ENCODE results near the gene HORMAD2.

The HORMAD2 gene

DNA sequence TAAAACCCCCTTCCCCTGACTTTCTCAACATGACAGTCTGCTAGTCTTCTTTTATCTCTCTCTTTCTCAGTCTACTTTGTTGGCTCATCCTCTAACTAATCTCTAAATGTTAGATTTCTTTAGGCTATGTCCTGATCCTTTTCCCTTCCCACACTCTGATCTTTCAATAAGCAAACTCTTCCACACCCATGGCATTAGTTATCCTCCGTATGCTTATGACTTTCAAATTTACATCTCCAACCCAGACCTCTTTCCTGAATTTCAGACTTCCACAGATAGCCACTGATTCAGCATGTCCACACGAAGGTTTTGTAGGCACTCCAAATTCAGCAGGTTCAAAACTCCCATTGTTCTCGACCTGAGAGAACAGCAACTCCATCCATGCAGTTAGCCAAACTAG, 90.7 kb downstream of the HORMAD2 start:
- DNase-seq, result no peak

DNA sequence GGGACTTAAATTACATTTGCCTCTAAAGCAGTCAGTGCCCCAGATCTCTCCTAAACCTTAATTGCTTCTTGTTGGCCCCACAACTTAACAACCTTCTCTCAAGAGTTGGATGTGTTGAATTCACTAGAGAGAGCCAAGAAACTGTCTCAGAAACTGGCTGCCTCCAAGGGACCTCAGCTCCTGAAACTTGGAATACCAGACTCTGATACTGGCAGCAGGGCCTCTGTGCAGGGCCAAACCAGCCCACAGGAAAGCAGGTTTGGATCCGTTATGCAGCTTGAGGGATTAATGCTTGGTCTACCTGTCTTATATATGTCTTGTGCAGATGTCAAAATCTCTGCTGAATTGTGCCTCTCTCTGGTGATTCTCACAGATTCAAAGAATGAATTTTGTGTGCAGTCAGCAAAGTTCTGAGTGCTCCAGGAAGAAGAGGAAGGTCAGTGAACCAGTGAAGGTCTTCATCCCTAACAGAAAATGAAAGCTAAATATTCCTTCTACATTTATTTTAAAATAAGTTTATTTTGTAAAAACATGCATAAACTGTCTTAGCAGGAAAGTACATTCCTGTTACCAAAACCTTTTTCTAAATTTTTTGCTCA, 95.5 kb downstream of the HORMAD2 start:
- no peak for DNase-seq

DNA sequence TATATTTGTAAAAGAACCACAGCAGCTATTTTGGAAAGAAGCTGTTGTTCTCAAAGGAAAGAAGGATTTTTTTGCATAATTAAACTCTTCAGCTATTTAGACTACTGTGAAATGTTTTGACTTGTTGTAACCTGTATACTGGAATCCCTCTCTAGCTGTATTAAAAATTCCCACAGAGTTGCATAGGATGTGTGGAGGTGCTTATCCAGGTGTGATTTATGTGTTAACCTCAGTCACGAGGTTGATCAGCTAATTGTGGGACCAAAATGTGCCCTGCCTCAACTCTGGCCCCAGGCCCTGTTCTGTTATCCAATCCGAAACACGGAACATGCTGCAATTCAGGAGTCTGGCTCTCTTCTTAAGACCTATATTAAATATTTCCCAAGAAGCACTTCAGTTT, 96.2 kb downstream of the HORMAD2 start:
- DNase-seq, result no peak

DNA sequence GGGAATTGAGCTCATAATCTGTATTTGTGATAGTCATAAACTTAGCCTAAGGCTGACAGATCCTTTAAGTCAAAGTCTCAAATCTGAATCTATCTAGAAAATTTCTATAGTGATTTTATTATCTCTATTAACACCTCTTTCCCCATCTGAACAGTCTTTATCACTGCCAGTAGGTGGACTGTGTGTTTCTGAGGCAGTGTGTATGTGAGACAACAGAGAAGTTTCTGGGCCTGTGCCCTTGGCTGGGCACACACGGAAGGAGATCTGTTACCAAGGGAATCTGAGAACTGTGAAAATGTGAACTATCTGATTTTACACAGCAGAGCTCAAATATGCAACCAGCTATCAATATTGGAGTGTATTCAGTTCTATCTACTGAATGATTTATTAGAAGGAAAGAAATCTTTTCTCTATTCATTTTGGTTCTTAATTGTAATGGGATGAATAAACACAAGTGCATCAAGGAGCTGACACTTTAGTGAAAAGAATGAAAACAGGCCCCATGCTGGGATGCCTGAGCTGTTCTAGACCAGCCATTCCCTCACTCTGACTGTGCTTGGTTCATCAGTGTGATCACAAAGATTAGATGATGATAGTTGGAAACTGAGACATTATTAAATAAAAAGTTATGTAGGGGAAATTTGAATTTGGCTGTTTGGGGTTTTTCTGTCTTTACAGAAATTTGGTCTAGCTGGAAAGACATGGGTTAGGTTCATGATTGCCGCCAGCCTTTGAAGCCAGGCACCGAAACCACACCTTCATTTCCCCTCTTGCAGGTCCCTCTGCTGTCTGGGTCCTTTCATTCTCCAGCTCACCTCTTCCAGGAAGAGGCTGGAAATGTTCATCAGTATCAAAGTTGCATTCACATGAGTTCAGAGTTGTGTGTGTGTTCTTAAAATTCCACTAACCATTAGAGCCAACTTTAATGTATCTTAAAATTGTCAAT, 98.2 kb downstream of the HORMAD2 start:
- no peak for DNase-seq

DNA sequence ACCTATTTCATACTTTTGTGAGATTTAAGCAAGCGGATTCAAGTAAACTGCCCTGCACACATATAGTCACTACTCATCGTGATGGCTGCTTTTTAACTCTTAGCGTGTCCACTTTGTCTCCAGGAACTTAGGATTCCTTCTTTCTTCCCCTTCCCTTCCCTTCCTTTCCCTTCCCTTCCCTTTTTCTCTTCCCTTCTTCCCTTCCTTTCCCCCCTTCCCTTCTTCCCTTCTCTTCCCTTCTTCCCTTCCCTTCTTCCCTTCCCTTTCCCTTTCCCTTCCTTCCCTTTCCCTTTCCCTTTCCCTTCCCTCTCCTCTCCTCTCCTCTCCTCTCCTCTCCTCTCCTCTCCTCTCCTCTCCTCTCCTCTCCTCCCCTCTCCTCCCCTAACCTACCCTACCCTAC, 100.4 kb downstream of the HORMAD2 start:
- DNase-seq, result no peak

DNA sequence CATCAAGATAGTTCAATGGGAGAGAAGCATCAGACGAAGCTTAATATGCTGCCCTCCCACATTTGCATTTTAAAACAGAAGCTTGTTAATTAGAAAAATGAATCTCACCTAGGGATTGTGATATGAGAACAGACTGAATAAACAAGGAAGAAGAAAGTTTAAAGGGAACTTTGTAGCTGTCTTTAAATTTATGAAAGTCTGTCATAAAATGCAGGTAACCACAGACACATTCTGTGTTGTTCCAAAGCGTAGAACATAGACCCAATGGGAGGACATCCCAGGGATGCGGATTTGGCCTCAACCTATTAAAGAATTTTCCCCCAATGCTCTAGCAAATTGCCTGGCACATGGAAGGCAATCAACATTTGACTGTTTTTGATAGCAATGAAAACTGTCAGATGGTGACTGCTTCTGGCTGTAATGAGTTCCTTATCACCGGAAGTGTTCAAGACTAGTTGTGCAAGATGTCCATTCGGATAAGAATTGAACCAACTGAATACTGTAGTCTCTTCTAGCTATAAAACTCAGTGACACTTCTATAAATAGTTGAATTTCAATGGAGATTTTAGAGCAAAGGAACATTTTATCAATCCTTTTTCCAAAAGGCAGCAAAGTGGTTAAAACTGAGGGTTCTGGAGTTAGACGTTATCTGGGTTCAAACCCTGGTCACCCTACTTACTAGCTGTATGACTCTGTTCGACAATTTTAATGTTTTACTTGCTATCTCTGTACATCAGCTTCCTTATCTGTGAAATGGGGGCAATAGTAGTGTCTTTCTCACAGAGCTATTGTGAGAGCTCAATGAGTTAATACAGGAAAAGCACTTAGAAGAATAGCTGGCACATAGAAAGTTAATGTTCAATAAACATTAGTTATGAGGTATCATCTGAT, 101.4 kb downstream of the HORMAD2 start:
- DNase-seq, result no peak

DNA sequence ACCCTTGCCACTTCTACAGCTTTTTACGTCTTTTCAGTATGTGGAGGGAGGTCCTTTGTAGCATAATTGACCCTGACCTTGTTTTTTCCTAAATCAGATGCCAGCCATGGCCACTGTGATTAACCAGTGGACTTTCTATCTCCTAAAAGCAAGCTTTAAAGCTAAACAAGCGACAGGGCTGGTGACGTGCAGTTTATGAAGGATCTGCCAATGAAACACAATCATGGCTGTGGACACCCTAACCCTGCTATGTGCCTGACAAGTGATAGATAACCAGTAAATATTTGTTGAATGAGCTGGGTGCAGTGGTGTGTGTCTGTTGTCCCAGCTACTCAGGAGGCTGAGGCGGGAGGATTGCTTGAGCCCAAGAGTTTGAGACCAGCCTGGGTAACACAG, 102.1 kb downstream of the HORMAD2 start:
- DNase-seq, result no peak

DNA sequence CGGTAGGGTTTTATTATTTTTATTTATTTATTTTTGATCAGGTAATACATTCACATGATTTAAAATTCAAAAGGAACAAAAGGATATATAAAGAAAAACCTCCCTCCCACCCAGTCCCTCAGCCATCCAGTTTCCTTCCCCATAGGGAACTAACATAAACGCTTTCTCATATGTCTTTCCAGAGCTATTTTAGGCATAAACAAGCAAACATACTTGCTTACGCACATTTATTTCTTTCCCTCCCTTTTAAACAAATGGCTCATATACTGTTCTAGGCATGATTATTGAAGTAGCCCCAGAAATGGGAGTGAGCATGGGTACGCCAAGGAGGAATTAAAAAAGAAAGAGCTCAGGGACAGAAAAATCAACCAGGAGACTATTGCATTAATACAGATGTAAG, 102.6 kb downstream of the HORMAD2 start:
- no peak for DNase-seq

DNA sequence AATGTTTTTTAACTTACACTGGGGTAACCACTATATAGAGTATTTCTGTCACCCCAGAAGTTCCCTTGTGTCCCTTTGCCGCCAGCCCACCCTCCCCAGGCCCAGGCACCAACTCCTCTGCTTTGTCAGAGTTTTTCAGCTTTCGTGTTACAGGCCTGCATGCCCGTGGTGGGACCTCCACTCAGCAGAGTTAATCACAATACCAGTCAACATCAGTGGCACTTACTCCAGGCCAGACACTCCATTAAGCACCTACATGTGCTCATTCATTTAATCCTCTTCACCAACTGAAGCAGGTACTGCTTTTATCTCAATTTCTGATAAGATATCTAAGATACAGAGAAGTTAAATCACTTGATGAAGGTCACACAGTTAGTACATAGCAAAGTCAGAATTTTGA, 103.0 kb downstream of the HORMAD2 start:
- DNase-seq, result no peak

DNA sequence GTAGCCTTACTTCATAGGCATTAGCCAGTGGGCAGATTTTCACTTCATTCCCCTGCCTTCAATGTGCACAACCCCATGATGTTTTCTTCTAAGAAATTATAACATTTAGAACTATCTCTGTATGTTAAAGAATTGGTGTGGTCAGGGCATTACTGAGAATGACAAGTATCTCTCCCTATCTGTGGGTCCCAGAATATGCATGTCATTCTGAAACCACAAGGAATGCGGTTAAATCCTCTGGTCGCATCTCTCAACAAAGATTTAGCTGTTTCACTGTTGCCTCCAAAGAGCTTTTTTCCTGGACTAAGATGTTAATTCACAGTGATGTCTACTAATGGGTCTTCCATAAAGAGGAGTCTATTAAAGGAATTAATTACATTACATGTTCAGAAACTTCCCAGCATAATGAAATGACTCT, 103.6 kb downstream of the HORMAD2 start:
- DNase-seq, result no peak

DNA sequence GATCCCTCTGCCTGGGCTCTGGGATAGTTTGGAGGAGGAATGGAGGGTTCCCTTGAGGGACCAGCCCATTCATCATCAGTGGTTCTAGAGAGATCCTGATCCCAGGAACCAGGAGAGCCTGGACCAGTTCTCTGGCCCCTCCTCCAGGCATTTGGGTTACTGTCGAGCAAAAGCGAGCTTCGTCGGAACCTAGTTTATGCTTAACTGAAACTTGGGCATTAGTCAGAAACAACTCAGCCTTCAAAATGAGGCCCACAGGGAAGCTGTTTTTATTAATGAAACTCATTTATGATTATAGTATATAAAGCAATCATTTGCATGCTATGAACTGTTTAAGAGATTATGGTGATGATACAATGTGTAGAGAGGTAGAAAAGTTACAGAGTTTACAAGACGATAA, 104.9 kb downstream of the HORMAD2 start:
- DNase-seq, result no peak

DNA sequence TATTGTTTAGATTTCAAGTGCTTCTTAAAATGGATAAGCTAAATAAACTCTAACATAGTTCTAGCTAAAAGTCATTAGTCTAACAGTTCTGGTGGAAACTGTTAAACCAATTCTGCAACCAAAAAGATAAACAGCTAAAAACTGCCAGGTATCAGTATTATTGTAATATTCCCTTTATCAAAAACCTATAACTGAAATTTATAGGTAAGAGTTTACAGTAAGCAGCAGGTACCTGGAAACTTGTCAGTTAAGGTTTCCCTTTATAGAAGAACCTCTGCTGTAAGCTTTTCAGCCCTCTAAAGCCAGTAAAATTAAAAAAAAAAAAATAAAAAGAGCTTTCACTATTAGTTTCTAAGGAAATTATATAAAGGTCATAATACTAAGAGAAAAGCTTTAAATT, 105.3 kb downstream of the HORMAD2 start:
- no peak for DNase-seq

DNA sequence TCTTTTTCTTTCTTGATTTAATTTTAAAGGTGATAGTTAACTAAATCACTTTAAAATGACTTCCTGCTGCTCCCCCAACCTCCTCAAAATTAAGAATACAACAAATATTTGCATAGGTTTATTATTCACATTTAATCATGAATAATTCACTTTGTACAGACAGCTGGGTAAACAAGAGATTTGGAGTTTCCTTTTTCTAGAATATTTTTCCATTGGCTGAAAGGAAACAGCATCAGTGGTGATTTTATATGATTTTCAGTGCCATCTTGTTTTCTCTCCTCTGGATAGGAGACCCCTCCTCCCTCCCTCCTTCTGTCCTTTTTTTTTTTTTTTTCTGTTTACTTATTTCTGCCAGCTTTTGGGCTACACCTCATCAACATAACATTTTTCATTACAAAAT, 105.8 kb downstream of the HORMAD2 start:
- DNase-seq, result no peak

DNA sequence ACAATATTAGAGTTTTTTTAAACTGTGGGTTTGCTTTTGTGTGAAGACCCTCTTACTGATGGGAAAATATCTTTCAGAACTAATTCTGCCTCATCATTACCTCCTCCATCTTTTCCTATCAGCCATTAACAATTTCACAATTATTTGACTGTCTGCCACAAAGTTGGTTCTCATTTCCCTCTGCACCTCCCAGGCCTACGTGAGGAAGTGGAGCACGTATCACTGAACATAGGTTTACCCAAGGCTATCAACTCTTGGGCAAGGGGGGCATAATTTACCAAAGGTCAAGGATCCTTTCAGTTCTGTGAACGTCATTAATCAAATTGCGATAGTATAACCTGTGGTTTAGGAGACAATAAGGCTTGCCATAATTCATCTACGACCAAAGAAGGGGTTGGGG, 106.2 kb downstream of the HORMAD2 start:
- no peak for DNase-seq

DNA sequence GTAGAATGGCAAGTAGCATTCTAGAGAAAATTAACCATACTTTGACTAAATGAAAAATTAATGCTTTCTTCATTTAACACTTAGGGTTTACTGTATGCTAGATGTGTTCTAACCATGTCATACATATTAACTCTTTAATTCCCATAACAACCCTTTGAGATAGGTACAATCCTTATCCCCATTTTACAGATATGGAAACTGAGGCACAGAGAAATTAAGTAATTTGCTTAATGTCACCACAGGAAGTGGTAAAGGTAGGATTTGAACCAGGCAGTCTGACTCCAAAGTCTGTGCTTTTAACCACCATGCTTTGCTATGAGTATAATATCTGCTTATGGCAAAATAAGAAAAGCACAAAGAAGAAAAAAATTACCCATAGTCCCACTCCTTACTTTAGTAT, 106.8 kb downstream of the HORMAD2 start:
- DNase-seq, result no peak

DNA sequence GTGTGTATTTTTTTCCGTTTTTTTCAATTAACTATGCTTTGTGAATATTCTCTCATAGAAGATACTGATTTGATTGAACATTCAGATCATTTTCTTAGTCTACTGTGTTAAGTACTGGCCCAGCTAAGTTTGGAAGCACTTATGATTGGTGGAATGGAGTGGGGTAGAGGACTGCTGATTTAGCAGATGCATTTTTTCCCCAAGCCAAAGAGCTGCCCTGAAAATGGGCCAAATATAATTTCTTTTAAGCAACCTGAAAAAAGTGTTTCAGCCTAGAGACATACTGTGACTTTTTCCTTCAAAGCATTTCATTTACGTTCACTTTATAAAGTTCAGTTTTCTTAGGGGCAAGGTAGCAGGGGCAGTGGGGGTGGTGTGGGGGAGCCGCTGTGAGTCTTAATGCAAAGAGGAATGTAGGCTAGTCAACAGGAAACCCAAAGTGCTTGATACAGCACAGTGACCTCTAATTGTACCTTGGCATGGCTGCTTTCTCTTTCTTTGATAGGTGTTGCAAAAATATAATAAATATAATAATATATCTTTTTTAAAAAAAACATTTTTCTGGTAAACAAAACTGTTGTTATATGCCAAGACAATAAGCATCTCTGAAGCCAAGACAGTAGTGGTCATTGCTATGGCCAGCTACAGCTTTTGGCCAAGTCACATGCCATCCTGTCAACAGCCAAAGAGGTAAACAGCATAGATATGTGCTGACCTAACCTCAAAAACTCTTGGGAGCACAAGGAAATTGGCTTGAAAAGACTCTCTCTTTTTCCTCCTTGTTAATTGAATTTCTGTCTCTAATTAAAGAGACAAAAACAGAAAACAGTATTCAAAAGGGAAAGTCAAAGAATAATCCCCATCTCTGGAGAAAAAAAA, 107.5 kb downstream of the HORMAD2 start:
- DNase-seq, result no peak

DNA sequence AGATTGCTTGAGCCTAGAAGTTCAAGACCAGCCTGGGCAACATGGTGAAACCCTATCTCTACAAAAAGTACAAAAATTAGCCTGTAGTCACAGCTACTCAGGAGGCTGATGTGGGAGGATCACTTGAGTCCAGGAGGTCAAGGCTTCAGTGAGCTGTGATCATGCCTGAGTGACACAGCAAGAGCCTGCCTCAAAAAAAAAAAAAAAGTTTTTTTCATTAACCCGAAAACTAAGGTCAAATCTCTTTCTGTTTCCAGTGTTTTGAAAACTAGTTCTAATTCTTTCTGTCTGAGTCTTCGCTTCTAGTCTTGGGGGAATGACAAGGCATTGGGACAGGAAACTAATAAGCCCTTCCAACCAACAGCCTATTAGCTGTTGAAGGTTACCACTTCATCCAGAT, 108.6 kb downstream of the HORMAD2 start:
- no peak for DNase-seq

DNA sequence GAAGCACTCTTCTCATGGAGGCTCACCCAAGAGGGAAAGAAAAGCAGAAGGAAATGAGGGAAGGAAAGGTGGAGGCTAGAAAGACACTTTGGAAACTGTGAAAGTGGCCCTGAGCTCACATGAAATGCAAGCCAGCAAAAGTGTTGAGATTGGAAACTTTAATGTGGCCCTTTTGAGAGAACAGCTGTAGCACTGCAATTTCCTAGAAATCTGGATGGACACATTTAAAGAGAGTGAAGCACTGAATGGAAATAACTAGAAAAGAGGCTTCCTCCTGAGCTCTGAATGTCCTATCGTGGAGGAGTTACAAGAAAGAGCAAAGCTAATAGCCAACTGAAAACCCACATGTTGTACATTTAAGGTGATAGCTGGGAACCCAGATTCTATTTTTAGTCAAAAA, 110.3 kb downstream of the HORMAD2 start:
- DNase-seq, result no peak

DNA sequence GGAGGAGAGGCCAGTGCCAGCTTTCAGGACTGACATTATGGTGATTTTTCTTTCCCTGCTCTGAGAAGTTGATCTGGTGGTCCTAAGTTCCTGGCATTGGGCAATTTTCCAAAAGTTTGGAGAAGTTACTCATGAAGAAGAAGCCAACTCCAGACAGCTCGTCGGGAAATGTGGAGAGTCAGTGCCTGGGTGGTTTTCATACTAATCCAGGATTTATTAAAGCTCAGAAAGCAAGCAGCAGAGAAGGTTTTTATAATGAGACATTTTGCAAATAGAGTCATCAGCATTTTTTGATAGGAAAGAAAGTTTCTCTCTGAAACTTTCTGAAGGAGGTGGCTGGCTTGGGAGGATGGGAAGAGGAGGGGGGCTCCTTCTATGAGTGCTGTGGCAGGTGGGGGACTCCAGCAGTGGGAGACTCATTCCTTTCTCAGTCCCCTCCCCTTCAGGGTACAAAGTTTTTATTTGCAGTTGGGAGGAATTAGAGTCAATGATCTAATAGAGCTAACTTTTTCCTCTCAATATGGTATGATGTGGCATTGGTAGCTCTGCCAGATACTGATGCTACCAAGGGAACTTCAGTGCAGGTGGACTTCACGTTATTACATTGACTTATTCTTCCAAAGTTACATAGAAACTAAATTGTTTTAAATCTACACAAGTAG, 110.9 kb downstream of the HORMAD2 start:
- DNase-seq, result no peak

DNA sequence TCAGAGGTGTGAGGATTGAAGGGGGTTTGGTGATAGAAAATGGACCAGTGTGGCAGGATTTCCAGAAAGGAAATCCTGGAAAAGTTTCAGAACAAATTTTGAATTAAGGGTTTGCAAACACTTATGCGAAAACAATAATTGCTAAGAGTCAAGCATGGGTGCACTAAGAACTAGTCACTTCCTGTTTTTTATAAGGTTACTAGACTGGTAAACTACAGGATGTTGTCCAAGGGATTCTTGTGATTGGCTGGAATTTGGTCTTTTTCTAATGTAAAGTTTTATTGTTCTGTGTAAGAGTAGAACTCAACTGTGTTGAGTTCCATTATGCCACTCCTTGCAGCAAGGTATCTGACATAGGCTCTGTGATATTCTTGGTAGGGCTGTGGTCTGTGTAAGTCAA, 112.2 kb downstream of the HORMAD2 start:
- DNase-seq, result no peak

DNA sequence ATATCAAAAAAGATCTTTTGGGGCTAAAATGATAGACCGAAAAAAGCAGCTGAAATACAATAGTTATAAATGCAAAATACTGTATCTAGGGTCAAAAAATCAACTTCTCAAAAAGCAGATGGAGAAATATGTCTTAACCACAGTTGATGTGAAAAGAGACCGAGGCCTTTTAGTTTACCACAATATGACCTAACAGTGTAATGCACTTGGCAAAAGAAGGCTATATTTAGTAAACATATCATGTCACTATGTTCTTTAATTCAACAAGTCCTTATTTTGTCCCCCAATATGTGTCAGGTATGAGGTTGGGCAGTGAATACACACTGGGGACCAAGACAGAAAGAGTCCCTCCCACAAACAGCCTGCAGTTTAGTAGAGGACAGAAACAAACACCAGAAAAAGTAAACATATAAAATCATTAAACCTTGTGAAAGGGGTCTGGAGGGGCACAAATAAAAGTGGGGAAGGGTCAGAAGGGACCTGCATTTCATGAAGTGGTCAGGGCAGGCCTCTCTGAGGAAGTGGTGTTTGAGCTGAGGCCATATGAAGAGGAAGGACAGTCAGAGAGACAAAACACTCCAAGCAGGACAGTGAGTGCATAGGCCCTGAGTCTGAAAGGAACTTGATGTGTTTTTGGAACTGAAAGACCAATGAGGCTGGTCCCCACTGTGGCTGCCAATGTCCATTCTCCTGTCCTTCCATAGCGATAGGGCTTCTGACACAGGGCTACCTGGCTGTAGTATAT, 112.9 kb downstream of the HORMAD2 start:
- DNase-seq, result no peak

All from HCEC 1CT (cell line).